NB4 (cell line): Measurements from ENCODE around the gene CCDC40.

Source experiments
- DNase-seq: peaks from one replicate; pipeline ENCODE4 v3.0.0; 2010; ENCODE audit warnings: low read depth
- H3K4me3 ChIP-seq: one replicate; pipeline ENCODE4 v1.5.1; 2011; ENCODE audit warnings: mild to moderate bottlenecking, low read depth, low read length, moderate library complexity
- MAX ChIP-seq: IDR thresholded peaks from 2 replicates; pipeline ENCODE4 v1.6.1; 2011; ENCODE audit warnings: low read depth, low read length
- MYC ChIP-seq: IDR thresholded peaks from 2 replicates; pipeline ENCODE4 v1.6.1; 2011; ENCODE audit warnings: low read depth, low read length
- POLR2A ChIP-seq: IDR thresholded peaks from 2 replicates; pipeline ENCODE4 v1.6.1; 2011; ENCODE audit warnings: mild to moderate bottlenecking; ENCODE audit not compliant: insufficient read length; ENCODE audit errors: extremely low read depth
- TF ChIP-seq, protein P1 (sequence below): IDR thresholded peaks from one replicate; pipeline ENCODE4 v1.5.1; 2012; ENCODE audit warnings: low read depth, low read length

The CCDC40 gene

DNA sequence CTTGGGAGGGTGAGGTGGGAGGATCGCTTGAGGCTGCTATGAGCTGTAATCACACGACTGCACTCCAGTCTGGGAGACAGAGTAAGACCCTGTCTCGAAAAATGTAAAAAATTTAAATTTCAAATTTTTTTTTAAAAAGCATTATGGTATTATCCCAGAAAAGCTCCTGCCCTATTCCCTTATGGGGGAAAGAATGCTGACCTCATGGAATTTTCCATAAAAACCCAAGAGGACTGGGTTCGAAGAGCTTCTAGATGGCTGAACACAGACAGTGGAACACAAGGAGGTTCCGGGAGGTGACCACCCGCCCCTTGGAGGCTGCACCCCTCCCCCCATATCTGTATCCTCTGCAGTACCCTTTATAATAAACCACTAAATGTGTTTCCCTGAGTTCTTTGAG lies 106.5 kb downstream of the CCDC40 start:
- H3K4me3 ChIP-seq, result no peak overlapping the region
- TF ChIP-seq, protein P1, sequence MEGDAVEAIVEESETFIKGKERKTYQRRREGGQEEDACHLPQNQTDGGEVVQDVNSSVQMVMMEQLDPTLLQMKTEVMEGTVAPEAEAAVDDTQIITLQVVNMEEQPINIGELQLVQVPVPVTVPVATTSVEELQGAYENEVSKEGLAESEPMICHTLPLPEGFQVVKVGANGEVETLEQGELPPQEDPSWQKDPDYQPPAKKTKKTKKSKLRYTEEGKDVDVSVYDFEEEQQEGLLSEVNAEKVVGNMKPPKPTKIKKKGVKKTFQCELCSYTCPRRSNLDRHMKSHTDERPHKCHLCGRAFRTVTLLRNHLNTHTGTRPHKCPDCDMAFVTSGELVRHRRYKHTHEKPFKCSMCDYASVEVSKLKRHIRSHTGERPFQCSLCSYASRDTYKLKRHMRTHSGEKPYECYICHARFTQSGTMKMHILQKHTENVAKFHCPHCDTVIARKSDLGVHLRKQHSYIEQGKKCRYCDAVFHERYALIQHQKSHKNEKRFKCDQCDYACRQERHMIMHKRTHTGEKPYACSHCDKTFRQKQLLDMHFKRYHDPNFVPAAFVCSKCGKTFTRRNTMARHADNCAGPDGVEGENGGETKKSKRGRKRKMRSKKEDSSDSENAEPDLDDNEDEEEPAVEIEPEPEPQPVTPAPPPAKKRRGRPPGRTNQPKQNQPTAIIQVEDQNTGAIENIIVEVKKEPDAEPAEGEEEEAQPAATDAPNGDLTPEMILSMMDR, result no peak
- TF ChIP-seq MAX (no peak), MYC (no peak), POLR2A (no peak)
- no peak for DNase-seq

DNA sequence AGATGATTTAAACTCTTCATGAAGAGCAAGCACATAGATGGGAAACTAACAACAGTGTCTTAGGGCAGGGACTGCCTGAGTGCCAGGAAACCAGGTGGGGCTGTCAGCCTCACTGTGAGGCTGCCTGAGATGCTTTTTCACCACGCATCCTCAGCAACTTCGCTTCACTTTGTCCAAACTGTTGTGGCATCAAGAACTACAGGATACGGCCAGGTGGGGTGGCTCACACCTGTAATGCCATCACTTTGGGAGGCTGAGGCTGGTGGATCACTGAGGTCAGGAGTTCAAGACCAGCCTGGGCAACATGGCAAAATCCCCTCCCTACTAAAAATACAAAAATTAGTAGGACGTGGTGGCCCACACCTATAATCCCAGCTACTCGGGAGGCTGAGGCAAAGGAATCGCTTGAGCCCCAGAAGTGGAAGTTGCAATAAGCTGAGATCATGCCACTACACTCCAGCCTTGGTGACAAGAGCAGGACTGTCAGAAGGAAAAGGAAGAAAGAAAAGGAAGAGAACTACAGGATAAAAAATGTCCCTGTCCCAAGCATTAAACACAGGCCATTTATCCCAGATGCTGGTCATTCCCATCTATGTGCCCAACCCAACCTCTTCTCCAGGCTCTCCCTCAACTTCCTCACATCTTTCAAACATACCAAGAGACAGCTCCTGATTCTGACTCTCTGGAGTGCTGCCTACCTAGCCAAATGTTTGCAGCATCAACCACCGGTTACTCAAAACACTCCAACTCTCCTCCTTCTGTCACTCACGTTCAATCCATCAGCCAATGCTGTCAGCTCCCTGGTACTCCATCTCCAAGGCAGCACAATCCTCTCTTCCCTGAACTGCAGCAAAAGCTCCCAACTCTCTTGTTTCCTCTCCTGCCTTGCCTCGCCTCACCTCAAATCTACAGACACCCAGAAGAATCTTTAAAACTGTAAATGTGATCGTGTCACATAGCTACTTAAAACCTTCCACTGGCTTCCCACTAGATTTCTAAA lies 108.9 kb downstream of the CCDC40 start:
- peak overlapping the region; percentile 89 for H3K4me3 ChIP-seq
- no peak for DNase-seq
- TF ChIP-seq MYC (no peak), POLR2A (no peak), MAX (no peak)
- TF ChIP-seq, protein P1, result no peak

DNA sequence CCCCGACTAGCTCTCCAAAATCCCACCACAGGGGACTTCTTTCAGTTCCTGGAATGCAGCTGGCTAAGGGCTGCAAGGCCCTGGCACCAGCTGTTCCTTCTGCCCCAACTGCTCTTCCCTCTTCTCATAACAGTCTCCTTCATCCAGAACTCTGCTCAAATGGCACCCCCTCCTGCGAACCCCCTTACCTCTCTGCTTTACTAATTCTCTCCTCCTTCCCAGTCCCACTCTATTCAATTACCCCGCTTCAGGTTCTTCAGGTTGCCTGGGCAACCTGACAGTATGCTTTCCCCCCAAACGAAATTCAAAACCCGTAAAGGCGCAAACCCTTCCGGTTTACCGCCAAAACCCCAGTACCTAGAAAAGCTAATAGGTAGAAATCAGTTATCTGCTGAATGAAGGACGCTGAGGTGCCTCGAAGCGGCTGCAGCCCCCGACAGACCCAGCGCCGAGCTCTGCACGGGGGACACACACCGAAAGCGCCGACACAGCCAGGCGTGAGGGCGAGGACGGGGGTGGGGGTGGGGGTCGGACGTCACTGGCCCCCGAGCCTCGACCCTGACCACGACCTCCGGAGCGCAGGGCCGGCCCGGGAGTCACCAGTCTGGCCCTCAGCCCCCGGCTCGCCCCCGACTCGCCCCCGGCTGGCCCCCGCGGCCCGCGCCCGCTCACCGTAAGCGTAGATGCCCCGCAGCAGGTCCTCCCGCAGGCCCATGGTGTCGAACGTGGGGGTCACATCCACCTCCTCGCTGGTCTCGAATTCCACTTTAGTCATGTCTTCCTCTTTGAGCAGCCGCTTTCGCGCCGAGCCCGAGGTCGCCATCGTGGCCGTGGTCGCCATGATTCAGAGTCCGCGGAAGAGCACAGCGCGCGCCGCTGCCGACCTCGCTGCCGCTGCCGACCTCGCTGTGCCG lies 109.9 kb downstream of the CCDC40 start:
- TF ChIP-seq, protein P1, result no peak
- TF ChIP-seq MAX, result no peak
- TF ChIP-seq MYC, result no peak
- TF ChIP-seq POLR2A, result no peak
- H3K4me3 ChIP-seq, result peak overlapping the region; percentile 89
- DNase-seq, result peak; percentile 34

GRCh38 chr17:80147035-80147822 lies 110.8 kb downstream of the CCDC40 start, which contains the start of gene EIF4A3:
EIF4A3 (minus strand) TSS chr17:80147128; CDS start chr17:80146961, 167 bp downstream.
- peak within 1 kb of the TSS; percentile 89 for H3K4me3 ChIP-seq
- DNase-seq, result peak; percentile 99
- TF ChIP-seq, protein P1, result no peak
- peak; percentile 79 for TF ChIP-seq MAX
- peak; percentile 62 for TF ChIP-seq POLR2A
- peak; percentile 61 for TF ChIP-seq MYC
